ENCODE data around the gene MUS81. TPM values are rescaled to one million over a fixed set of nuclear protein-coding genes. Genes with fewer than 3 reads are reported as not detected.
A peak's percentile ranks its signal among the peaks of the same experiment; 100 is the strongest.
"Not testable (repeated sequence)": the region's sequence is repeated elsewhere in the genome, so short reads cannot be mapped to it uniquely, and the experiment has no call there.

The MUS81 gene
- total and polyA plus RNA-seq, 2 experiments from 2014 or later, result 23.8 to 47.0 TPM

DNA sequence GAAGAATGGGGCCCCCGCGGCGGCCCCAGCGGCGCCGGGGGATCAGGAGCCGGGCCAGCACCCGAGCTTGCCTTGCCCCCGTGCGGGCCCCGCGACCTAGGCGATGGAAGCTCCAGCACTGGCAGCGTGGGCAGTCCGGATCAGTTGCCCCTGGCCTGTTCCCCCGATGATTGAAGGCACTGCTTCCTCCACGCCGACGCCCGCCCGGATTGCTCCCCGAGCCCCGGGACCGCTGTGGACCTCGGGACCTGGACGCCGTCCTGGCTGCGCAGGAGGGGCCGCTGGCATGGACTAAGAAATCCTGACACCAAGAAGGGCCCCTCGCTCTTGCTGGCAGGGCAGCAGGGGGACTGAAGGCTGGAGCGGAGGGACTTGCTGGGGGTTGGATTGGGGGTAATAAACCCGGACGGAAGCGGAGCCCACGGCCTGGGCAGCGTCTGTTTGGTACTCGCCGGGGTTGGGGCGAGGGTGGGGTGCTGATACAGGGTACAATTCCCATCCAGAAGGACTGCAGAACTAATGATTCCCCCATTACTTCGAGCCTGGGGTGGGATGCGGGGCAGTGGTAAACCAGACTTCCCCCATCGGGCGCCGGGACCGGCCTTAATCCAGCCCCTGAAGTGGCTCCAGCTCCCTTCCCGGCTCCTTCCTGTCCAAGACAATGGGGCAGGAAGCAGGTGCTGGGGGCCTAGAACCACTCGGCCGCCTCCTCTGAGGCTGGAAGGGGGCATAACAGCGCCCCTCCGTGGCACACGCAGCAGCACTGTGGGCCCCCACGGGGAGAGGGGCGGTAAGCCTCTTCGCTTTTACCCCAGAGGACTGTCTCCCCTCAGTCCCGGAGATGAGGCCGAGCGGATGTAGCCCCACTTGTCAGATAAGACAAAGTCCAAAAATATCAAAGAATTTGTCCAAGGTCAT is 31.2 kb downstream of the MUS81 start:
- Histone ChIP-seq H3K79me2 (peaks cover 21% of the 10 kb centered on the region), H2AFZ (peak overlapping the region; percentile 45), H4K20me1 (ENCODE audit: insufficient read depth, poor library complexity, severe bottlenecking) (no peaks in the 10 kb centered on the region), H3K27me3 (no peaks in the 10 kb centered on the region), H3K4me2 (peak overlapping the region; percentile 92), H3K27ac (peak overlapping the region; percentile 91), H3K4me3 (peak overlapping the region; percentile 71), H3K9me3 (ENCODE audit: low read depth) (no peaks in the 10 kb centered on the region), H3K9me2 (replicated peaks; ENCODE audit: insufficient read depth) (no peaks in the 10 kb centered on the region), H3K36me3 (replicated peaks; ENCODE audit: insufficient read depth, low read depth) (no peaks in the 10 kb centered on the region), H3K4me1 (ENCODE audit: insufficient read depth) (peaks cover 42% of the 10 kb centered on the region)
- TF ChIP-seq, protein P1, sequence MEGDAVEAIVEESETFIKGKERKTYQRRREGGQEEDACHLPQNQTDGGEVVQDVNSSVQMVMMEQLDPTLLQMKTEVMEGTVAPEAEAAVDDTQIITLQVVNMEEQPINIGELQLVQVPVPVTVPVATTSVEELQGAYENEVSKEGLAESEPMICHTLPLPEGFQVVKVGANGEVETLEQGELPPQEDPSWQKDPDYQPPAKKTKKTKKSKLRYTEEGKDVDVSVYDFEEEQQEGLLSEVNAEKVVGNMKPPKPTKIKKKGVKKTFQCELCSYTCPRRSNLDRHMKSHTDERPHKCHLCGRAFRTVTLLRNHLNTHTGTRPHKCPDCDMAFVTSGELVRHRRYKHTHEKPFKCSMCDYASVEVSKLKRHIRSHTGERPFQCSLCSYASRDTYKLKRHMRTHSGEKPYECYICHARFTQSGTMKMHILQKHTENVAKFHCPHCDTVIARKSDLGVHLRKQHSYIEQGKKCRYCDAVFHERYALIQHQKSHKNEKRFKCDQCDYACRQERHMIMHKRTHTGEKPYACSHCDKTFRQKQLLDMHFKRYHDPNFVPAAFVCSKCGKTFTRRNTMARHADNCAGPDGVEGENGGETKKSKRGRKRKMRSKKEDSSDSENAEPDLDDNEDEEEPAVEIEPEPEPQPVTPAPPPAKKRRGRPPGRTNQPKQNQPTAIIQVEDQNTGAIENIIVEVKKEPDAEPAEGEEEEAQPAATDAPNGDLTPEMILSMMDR (IDR thresholded peaks at IDR 0.05; ENCODE audit: poor library complexity), result peak; percentile 19
- TF ChIP-seq EZH2 (IDR thresholded peaks at IDR 0.05; ENCODE audit: borderline replicate concordance), result no peak
- no peak for DNase-seq (ENCODE audit: low spot score)
- WGBS (ENCODE audit: low lambda C conversion rate, missing lambda C conversion rate), result 10% methylated on average over 56 of the region's 57 CpGs

DNA sequence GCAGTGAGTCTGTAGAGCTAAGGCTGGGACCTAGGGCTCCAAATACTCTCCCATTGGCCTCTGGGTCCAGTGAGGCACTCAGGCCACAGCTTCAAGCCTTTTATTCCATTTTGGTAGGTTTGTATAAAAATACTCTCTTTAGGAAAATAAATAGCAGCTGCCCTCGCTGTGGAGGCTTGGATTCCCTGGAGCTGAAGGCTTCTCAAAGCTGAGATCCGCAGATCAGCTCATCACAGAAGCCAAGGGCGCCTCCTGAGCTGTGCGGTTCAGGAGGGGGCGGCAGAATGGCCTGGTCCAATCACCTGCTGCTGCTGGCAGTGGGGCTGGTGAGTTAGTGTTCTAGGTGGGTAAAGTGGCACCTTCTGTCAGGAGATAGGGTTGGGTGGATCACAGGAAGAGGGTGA is 31.9 kb downstream of the MUS81 start:
- H3K27ac ChIP-seq; H3K9me3 ChIP-seq (ENCODE audit: low read depth); H4K20me1 ChIP-seq (ENCODE audit: insufficient read depth, poor library complexity, severe bottlenecking); H3K4me3 ChIP-seq; H2AFZ ChIP-seq; H3K9me2 ChIP-seq (replicated peaks; ENCODE audit: insufficient read depth); H3K36me3 ChIP-seq (replicated peaks; ENCODE audit: insufficient read depth, low read depth); H3K27me3 ChIP-seq; DNase-seq (ENCODE audit: low spot score): not testable (repeated sequence)
- peaks cover 36% of the 10 kb centered on the region for H3K4me1 ChIP-seq (ENCODE audit: insufficient read depth)
- peaks cover 14% of the 10 kb centered on the region for H3K79me2 ChIP-seq
- peak overlapping the region; percentile 92 for H3K4me2 ChIP-seq
- WGBS (ENCODE audit: low lambda C conversion rate, missing lambda C conversion rate), result 81% methylated on average over 5 of the region's 5 CpGs

DNA sequence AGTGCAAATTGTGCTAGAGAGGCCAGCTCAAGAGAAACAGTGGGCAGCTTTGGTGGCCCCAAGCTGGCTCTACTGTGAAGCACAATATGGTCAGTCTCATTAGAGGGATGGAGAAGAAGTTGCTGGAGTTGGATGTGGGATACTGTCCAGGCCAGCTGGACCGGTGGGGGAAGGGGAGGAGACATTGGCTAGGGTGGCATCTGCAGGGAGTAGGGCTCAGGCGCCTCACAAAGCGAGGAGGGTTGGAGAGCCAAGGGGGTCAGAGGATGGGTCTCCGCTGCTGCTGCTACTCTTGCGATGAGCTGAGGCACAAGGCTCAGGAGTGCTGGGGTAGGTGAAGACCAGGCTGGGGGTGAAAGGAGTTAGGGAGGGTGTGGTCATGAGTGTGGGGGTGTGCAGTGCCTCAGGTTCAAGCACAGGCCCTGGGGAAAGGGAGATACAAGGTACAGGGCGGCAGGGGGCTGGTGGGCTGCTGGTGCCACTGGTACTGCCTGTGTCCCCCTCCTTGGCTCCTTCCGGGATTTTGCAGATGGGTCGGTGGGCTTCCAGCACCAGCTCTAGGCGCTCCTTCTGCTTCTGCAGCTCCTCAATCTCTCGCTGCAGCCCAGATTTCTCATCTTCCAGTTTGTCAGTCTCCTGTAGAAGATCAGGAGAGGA is 32.6 kb downstream of the MUS81 start:
- H3K9me2 ChIP-seq (replicated peaks; ENCODE audit: insufficient read depth), result no peaks in the 10 kb centered on the region
- H3K36me3 ChIP-seq (replicated peaks; ENCODE audit: insufficient read depth, low read depth), result no peaks in the 10 kb centered on the region
- H2AFZ ChIP-seq, result no peak overlapping the region
- 90% methylated on average over 10 of the region's 10 CpGs for WGBS (ENCODE audit: low lambda C conversion rate, missing lambda C conversion rate)
- TF ChIP-seq EZH2 (IDR thresholded peaks at IDR 0.05; ENCODE audit: borderline replicate concordance) (no peak), EZH2phosphoT487 (IDR thresholded peaks at IDR 0.05; ENCODE audit: low read depth, severe bottlenecking, unreplicated experiment) (no peak)
- TF ChIP-seq, protein P1 (IDR thresholded peaks at IDR 0.05; ENCODE audit: poor library complexity), result no peak
- peaks cover 8% of the 10 kb centered on the region for H3K79me2 ChIP-seq
- no peak for DNase-seq (ENCODE audit: low spot score)
- no peaks in the 10 kb centered on the region for H3K9me3 ChIP-seq (ENCODE audit: low read depth)
- peaks cover 4% of the 10 kb centered on the region for H3K27me3 ChIP-seq
- no peak overlapping the region for H3K27ac ChIP-seq
- H4K20me1 ChIP-seq (ENCODE audit: insufficient read depth, poor library complexity, severe bottlenecking), result no peaks in the 10 kb centered on the region
- H3K4me2 ChIP-seq, result peak overlapping the region; percentile 92
- no peak overlapping the region for H3K4me3 ChIP-seq
- peaks cover 30% of the 10 kb centered on the region for H3K4me1 ChIP-seq (ENCODE audit: insufficient read depth)

DNA sequence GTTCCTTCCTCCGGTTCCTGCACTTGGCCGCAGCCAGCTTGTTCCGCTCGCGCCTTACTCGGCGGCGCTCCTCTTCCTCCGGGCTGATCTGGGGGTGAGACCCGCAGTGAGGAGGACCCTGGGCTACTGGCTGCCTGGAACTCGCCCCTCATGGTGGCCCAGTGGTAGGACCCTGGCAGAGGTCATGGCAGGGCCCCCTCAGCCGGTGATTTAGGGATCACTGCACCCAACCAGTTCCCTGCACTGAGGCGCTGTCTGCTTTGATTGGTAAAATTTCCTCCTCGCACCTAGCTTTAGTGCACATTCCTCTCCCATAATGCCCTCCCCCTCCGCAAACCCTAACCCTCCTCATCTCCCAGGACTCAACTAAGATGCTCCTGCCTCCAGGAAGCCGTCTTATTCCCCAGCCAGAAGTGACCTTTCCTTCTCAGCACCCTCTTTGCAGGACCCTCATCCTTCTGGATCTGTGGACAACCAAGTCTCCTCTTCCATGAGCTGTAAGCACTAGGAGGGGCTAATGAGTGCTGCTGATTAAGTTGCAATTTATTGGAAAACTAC is 33.9 kb downstream of the MUS81 start:
- Histone ChIP-seq H3K36me3 (replicated peaks; ENCODE audit: insufficient read depth, low read depth) (no peaks in the 10 kb centered on the region), H3K9me3 (ENCODE audit: low read depth) (no peaks in the 10 kb centered on the region), H3K4me3 (no peak overlapping the region), H3K4me2 (no peak overlapping the region), H3K9me2 (replicated peaks; ENCODE audit: insufficient read depth) (no peaks in the 10 kb centered on the region), H4K20me1 (ENCODE audit: insufficient read depth, poor library complexity, severe bottlenecking) (no peaks in the 10 kb centered on the region), H3K4me1 (ENCODE audit: insufficient read depth) (peaks cover 30% of the 10 kb centered on the region), H3K79me2 (peaks cover 8% of the 10 kb centered on the region), H2AFZ (no peak overlapping the region), H3K27ac (no peak overlapping the region), H3K27me3 (peaks cover 9% of the 10 kb centered on the region)
- no peak for DNase-seq (ENCODE audit: low spot score)
- TF ChIP-seq, protein P1 (IDR thresholded peaks at IDR 0.05; ENCODE audit: poor library complexity), result no peak
- TF ChIP-seq EZH2 (IDR thresholded peaks at IDR 0.05; ENCODE audit: borderline replicate concordance), result no peak
- no peak for TF ChIP-seq EZH2phosphoT487 (IDR thresholded peaks at IDR 0.05; ENCODE audit: low read depth, severe bottlenecking, unreplicated experiment)
- 97% methylated on average over 16 of the region's 16 CpGs for WGBS (ENCODE audit: low lambda C conversion rate, missing lambda C conversion rate)
